Inflammatory macrophage treated with lipopolysaccharide for 4 hours (primary cell): ENCODE data around the gene PDLIM1.
"Not testable (repeated sequence)": the region's sequence is repeated elsewhere in the genome, so short reads cannot be mapped to it uniquely, and the experiment has no call there.

ENCODE experiments used
- DNase-seq: peaks from one replicate; pipeline ENCODE4 v3.0.0-alpha.2; 2020

PDLIM1 gene

DNA sequence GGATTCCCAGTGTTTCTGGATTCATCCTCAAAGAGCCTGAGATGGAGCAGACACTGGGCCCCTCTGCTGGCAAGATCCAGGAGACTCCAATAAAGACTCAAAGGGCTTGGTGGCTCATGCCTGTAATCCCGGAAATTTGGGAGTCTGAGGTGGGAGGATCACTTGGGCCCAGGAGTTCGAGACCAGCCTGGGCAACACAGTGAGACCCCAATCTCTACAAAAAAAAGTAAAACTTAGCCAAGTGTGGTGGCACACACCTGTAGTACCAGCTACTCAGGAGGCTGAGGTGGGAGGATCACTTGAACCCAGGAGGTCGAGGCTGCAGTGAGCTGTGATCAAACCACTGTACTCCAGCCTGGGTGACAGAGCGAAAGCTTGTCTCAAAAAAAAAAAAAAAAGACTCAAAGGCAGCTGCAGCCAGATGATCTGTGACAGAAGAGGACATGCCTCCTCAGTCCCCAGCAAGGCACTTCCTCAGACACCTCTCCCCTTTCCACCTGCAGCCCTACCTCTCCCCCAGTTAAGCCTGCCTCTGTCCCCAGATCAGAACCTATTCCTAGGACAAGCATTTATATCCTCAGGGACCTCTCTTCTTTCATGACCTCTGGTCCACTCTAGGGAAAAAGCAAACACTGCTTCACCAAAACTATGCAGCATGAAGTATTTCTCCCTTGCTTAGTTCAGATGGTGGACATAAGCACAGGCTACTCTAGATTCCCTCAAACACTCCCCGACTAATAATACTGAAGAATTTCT, 27.9 kb downstream of the PDLIM1 start:
- no peak for DNase-seq

DNA sequence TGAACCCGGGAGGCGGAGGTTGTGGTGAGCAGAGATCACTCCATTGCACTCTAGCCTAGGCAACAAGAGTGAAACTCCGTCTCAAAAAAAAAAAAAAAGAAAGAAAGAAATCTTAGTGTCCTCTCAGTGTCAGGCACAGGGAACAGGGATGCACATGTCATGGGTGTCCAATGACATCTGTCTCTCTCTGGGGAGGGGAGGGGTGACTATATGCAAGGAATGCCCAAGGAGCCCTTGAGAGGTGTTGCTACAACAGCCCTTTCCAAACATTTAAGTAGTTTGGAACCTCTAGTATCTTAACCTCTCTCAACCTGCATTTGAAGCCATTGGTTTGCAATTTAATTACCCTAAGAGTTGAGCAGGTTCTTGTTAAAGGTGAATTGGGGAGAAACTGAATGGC, 28.9 kb downstream of the PDLIM1 start:
- DNase-seq = no peak

DNA sequence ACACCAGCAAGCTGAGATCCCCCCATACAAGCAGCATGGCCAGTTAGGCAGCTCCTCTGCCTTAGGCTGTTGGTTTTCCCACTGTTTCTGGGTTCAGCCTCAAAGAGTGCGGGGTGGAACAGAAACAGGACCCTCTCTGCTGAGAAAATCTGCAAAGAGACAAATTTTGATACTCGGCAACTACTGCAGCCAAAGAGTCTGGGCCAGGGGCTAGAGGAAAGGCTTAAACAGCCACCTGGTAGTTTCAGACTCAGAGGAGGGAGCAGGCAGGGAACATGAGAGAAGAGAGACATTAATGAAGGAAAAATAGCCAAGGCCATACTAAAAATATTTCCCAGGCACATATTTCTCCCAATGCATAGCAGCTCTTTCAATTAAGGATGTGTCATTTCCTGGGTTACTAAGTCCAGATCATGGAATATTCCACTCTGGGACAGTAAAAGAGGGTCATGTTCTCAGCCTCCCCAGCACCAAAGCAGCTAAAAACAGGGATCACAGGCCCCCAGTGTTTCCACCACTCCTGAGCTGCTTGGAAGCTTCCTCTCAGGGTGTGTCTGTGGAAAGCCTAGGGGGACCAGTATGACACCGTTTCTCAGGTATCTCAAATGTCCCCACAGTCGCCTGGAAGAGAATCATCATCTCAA, 29.8 kb downstream of the PDLIM1 start:
- DNase-seq = no peak

DNA sequence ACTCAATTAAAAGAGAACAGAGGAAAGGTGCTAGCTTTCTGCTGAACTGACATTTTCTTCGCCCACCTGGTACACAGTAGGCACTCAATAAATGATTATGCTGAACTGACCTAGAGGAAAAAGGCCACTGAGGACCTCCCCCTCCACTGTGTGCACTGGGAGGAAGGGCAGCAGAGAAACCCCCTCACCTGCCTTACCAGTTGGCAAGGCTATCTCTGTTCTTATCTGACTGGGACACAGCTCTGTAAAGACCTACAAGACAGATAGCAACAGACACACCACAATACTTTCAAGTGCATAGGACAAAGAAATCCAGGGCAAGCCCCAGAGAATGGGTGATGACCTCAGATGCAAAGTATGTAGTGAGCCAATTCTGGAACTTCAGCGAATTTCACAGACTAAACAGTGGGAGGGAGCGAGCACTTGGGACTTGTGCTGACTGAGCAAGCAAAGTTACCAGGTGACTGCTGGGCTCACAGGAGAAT, 30.4 kb downstream of the PDLIM1 start:
- DNase-seq = peak; percentile 78

DNA sequence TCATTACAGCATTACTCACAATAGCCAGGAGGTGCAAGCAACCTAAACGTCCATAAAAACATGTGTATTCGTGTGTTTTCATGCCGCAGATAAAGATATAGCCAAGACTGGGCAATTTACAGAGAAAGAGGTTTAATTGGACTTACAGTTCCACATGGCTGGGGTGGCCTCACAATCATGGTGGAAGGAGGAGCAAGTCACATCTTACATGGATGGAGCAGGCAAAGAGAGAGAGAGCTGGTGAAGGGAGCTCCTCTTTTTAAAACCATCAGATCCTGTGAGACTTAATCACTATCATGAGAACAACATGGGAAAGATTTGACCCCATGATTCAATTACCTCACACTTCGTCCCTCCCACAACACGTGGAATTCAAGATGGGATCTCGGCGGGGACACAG, 33.0 kb downstream of the PDLIM1 start:
- no peak for DNase-seq

DNA sequence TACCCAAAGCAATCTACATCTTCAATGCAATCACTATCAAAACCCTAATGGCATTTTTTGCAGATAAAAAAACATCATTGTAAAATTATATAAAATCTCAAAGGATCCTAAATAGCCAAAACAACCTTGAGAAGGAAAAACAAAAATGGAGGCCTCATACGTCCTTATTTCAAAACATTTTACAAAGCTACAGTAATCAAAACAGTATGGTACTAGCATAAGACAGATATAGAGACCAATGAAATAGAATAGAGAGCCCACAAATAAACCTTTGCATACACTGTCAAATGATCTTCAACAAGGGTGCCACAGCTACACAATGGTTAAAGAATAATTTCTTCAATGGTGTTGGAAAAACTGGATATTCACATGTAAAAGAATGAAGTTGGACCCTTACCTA, 34.5 kb downstream of the PDLIM1 start:
- no peak for DNase-seq

DNA sequence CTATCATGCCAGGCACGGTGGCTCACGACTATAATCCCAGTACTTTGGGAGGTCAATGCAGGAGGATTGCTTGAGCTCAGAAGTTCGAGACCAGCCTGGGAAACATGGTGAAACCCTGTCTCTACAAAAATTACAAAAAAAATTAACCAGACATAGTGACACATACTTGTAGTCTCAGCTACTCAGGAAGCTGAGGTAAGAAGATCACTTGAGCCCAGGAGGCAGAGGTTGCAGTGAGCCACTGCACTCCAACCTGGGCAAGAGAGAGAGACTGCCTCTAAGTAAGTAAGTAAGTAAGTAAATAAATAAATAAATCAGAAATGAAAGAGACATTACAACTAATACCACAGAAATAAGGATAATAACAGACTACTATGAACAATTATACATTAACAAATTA, 36.2 kb downstream of the PDLIM1 start:
- DNase-seq = no peak

DNA sequence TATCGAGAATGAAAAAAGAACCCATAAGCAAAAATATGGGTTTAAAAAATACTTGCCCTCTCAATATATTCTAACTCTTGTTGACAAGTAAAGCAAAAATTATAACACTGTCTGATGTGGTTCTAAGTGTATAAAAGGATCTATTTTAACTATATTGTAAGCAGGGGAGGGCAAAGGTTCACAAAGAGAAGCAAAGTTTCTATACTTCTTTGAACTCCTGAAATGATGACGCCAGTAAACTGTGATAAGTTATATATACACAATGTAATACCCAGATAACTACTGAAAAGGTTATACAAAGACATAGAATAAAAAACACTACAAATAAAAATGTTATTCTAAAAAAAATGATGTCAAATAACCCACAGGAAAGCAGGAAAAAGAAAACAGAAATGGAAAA, 37.1 kb downstream of the PDLIM1 start:
- no peak for DNase-seq

DNA sequence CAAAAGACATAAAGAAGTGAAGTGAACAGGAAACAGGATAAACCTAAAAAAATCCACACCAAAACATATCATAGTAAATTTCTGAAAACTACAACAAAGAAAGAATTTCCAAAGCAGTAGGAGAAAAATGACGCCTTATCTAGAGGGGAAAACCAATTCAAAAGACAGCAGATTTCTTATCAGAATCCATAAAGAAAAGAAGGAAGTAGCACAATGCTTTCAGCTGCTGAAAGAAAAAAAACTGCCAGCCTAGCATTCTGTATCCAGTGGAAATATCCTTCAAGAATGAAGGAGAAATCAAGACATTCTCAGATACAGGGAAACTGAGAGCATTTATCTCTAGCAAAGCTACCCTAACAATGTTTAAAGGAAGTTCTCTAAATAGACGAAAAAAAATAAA, 37.8 kb downstream of the PDLIM1 start:
- DNase-seq = no peak

DNA sequence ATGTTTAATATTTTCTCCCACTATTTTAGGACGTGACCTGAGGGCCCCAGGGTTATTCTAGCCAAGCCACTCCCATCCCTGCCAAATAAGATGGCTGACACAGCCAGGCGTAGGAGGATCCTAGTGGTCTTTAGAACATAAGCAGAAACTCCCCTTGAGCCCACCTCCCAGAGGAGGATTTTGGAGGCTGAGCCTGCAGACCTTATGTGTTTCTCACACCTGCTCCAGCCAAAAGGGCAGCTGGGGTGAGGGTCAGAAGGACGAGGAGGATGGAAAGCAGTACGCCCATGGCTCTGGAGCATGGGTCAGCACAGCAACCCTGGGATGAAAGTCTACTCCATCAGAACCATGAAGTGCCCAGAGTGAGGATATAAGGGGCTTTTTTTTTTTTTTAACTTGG, 39.9 kb downstream of the PDLIM1 start:
- DNase-seq = no peak

DNA sequence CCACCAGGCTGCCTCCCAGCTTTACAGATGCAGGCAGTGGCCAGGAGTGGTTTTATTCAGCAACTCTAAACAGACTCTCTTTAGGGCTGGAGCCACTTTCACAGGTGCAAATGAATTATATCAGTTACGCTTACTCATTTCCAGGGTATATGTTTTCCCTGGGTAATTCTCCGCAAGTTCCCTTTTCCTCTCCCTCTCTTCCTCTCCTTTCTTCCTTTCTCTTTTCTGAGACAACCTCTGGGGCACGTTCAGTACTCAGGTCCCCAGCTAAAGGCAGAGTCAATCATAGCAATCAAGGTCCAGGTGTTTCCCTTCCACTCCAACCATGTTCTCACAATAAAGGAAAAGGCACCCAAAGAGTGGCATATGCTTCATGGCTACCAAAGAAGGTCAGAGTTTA, 41.3 kb downstream of the PDLIM1 start:
- no peak for DNase-seq

DNA sequence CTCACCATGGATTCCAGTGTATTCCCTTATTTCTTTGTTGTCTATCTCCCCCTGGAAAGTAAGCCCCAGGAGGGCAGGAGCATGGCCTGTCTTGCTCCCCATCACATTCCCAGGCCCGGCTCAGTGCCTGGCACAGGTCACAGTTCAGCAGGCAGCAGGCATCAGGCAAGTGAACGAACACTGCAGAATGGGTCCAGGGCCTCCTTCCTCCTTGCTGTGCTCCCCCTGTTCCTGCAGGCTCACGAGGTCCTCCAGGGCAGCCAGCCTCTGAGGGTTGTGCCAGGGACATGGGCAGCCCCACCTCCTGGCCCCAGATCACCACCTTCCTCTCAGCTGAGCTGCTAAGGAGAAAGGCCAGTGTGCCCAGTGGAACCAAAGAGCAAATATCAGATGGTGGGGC, 41.8 kb downstream of the PDLIM1 start:
- no peak for DNase-seq

DNA sequence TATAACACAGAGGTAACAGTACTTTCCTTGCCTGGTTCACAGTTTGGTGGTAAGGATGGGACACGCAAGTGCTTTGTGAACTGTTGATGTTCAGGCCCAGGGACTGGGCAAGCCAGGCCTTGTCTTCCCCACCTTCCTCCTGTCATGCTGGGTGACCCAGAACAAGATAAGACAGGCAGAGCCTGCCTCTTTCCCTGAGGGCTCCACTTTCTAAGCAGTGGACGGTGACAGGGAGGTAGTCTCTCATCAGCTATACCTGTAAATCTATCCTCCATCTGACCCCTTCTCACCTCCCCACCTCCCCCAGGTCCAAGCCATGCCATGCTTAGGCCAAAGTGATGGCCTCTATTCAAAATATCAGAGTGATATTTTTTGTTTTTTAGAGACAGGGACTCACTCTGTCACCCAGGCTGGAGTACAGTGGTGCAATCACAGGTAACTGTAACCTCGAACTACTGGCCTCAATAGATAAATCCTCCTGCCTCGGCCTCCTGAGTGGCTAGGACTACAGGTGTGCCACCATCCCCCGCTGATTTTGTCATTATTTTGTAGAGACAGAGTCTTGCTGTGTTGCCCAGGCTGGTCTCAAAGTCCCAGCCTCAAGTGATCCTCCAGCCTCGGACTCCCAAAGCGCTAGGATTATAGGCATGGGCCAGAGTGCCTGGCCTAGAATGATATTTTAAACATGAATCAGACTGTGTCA, 42.8 kb downstream of the PDLIM1 start:
- DNase-seq = no peak

DNA sequence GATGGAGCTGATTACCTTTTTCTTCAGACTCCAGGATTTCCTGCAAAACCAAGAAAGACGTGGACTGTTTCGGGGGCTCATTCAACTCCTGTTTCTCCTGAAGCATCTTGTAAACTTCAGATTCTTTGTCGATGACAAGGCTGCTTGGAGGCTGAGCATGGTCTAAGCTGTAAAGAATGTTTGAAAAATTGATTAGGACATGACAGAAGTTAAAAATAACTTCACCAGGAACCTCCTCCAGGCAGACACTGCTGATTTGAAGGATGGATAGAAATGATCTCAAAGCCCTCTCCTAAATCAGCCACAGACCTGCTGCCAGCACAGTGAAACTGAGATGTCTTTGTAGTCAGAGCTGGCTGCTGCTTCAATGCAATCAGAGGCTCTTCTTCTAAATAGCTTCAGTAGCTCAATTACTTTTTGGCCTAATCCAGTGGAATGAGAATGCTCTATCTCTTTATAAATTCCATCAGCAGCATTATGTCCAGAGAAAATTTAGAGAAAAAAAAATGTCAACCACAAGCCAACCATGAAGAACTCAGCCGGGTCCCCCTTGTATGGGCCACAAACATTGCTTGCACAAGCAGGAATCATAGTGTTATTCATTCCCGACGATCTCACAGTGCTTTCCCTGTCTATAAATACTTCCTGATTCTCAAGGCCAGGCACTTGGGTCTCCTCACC, 43.5 kb downstream of the PDLIM1 start:
- no peak for DNase-seq

DNA sequence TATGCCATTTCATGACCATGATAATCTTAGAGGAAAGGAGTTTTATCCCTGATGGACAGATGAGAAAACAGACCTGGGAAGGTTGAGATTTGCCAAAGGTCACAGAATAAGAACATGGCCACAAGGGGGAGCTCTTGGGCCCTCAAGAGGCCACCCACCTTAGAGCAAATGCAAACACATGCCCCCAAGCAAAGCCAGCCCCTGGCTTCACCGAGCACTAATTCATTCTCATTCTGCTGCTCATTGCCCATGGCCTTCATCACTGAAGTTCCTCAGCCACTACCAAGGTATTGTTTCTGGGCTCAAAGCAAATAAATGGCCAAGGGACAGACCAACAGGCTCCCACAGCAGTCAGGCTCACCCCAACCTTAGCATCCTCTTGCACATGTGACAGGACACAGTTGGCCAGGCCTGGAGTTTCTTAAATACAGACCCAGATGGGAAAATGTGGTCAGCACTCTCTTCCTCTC, 44.2 kb downstream of the PDLIM1 start:
- DNase-seq = peak; percentile 67

DNA sequence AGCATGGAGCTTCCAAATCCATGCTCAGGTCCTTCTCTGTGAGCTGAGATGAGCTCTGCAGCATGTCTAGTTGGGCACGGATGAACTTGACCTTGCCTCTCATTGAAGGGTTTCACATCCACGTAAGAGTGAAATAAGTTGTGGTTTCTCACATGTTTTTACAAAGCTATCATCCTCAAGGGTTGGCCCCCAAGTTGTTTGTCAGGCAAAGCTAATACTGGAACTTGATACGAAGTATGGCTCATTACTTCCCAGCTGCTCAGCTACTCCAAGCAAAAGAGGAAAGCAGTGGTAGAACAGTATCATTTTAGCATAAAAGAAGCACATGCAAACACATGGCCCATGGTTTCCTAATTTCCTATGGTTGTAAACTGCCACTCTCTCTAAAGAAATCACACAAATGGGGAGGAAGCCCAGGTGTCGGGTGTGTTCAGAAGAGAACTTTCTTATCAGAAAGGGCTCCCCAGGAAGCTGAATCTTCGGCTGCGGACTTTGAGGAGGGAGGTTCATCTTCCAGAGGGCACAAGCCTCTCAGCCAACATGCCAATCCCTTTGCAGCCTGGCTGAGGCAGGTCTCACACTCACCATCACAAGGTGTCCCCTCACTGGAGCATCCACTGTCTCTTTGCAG, 45.3 kb downstream of the PDLIM1 start:
- DNase-seq = no peak

DNA sequence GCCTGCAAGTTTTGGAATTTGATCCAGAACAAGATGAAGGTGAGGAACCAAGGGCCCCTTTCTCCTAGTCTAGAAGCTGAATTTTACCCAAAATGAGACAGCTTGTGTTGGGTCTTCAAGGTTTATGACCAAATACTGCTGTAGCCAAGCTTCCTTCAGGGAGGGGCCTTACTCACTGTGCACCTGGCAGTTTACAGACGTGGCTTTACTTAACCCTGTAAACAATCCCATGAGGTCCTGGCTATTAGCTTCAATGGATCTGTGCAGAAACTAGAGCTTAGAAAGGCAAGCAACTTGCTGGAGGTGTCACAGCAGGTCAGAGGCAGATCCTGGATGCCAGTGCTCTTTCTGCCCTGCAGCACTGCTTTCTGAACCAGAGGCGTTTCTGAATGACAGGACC, 46.7 kb downstream of the PDLIM1 start:
- DNase-seq = no peak

DNA sequence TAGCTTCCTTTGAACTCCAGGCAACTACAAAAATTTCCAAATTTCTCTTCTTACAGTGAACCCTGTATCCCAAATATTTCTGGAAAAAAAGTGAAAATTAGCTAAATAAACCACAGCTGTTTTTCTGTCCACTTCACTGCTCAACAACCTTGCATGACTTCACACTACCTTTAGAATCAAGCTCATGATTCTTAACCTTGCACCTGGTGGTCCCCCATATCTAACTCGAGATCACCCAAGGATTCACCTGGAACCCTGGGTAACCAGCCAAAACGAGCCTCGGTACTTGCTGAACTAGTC, 47.5 kb downstream of the PDLIM1 start:
- no peak for DNase-seq

DNA sequence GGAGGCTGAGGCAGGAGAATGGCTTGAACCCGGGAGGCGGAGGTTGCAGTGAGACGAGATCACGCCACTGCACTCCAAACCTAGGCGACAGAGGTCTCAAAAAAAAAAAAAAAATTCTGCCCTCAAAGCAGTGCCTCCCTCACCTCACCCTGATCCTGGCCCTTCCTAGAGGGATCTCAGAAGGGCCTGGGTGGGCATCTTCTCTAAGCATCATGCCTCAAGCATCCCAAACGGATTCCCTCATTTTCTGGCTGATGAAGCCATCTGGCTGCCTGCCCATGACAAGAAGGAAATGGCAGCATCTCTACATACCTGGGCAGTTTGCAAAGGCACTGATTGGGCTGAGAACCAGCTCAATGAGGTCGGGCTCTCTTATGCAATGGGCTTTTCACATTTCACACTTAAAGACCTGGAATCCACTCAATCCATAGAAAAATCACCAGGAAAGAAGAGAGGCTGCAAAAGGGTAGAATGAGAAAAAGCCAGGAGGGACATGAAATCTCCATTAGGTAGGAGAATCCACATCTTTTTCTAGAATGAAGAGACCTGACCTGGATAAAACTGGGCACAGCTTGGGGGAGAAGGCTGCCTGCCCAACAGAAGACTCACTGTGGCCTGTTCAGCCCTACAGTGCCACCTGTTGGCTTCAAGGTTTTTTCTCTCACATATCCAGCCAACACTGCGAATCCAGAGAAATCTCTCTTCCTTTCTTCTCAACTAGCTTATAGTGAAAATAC, 48.1 kb downstream of the PDLIM1 start:
- DNase-seq = peak; percentile 43

DNA sequence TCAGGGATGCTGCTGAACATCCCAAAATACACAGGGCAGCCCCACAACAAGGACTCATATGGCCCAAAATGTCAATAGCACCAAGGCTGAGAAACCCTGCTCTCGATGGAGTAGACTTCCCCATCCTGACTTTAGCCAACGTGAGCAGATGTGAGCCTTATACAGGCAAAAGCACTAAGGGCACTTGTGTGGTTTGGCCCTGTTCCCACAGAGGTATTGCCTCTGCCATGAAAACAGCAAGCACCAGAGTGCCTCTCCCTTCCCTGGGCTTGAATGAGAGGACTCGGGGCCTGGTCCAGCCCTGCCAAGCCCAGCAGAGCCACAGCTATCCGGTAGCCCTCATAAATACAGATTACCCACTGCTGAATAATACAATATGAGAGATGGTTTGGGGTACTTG, 49.3 kb downstream of the PDLIM1 start:
- no peak for DNase-seq

DNA sequence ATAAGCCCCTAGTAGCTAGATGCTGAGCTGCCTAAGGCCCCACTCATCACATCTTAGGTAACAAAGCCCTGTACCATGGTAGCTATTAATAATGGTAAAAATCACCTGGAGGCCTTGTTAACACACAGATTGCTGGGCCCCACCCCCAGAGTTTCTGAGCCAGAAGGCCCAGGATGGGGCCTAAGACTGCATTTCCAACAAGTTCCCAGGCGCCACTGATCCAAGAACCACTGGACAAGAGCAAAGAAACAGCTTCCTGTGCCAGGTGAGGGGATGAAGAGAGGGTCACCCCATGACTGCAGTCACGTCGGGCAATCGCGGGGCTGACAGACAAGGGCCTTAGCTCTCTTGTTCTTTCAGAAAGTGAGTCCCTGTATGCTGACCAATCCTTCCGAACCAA, 50.0 kb downstream of the PDLIM1 start:
- no peak for DNase-seq

DNA sequence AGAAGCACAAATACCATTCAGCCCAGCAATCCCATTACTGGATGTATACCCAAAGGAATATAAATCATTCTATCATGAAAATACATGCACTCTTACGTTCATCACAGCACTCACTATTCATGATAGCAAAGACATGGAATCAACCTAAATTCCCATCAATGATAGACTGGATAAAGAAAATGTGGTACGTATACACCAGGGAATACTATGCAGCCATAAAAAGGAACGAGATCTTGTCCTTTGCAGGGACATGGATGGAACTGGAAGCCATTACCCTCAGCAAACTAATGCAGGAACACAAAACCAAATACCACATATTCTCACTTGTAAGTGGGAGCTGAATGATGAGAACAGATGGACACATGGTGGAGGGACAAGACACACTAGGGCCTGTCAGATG, 50.7 kb downstream of the PDLIM1 start:
- not testable (repeated sequence) for DNase-seq
